ENCODE results near the gene DIO2. TPM values are rescaled to one million over a fixed set of nuclear protein-coding genes. Genes with fewer than 3 reads are reported as not detected.

DIO2 gene
- not detected in 2 replicates for total RNA-seq (2014; rRNA removed; shearing (Covaris generic))

DNA sequence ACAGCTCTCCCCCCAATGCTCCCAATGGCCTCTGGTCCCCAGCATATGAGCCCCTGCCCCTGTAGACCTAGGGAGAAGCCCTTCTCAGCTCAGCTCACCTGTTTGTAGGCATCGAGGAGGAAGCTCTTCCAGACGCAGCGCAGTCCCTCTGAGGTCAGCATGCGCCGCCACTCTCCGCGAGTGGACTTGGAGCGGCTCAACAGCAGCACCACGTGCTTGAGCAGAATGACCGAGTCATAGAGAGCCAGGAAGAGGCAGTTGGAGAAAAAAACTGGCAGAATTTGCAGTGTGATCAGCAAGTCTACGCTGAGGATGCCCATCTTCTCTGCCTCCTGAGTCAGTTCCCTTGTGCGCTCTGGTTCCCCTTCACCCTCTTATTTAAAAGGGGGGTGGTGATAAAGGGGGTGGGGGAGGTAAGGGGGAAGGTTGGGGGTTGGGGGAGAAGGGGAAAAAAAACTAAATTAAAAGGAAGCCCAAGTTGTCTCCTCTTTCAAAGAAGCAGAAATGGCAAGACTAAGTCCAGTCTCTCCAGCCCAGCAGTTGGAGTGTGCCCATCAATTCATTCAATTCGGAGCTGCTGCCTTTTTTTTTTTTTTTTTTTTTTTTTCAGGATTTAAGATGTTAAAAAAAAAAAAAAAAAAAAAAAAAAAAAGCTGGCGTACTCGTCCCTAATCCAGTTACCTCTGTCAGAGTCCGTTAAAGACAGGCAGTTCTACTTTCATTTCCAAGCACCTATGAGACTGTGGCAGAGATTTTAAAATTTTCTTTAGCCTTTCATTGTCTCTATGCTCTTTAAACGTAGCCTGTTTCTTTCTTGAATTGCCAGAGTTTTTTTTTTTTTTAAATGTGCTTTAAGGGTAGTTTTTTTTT, at the start of gene DIO2:
Gene DIO2 (minus strand): TSS at position 352 of the 870 bp plus-strand sequence. CDS start 32 bp downstream, at position 320.
- peak; percentile 18 for DNase-seq (ENCODE audit: low spot score)
- in situ Hi-C loops (cut with HindIII; ENCODE audit: low sequenced_read_pairs), result no loop called here

DNA sequence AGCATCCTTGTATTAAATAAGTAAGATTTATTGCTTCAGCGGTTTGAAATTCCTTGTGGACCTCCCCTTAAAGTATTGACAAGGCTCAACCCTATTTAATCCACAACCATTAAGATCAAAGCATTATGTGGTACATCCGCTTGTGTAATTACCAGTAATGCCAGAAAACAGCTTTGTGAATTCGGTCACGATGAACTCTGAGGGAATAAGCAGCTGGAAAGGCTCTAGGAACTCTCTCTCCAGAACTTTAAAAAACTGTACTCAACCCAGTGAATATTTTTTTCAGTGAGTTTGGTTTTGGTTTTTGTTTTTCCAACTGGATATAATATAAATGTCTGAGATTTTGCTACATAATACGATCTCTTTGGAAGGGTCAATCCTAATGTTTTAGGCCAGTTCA, 49.3 kb upstream of the DIO2 start:
- no peak for DNase-seq (ENCODE audit: low spot score)
- in situ Hi-C loops (cut with HindIII; ENCODE audit: low sequenced_read_pairs), result no loop called here

DNA sequence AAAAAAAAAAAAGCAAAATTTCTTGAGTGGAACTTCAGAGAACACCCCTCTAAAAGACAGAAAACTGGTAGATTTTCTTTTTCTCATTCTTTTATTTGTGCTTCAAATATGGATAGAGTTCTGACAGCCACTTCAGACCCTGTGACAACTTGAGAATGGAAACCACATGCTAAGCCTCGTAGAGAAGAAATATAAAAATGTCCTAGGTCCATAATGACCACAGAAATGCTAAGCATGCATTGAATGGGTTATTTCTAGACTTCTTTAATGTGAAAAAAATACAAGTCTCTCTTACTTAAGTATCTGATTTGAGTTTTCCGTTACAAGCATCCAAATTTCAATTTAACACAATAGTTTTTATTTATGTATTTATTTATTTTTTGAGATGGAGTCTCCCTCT, 28.3 kb upstream of the DIO2 start:
- in situ Hi-C loops (cut with HindIII; ENCODE audit: low sequenced_read_pairs), result no loop called here
- DNase-seq (ENCODE audit: low spot score), result no peak

GRCh38 chr14:80237143-80237542, 25.8 kb upstream of the DIO2 start:
- in situ Hi-C loops (cut with HindIII; ENCODE audit: low sequenced_read_pairs), result no loop called here
- no peak for DNase-seq (ENCODE audit: low spot score)

DNA sequence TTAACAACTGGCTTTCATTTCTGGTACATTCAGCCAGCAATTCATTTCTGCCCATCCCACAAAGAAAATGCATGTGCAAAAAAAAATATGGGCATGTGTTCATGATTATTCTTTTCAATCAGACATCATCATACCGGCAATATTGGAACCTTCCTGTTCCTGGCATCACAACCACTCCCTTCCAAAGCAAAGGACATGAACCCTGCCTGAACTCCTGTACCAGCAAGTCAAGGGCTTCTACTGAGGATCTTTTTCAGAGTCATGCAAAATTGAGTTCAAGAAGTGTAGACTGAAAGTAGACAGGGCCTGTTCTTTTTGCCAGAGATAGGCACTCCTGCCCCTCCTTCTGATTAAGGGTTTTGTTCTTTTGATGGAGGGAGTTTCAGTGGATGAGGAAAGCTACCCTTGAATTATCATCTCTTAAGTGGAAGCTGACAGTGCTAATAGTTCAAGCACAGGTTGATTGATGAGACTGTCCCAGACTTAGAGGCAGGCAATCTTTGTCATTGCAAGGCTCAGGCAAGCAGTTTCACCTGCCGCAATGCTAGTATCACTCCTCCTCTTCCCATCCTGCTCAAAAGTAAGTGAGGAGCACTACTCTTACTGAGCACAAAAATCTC, 22.3 kb upstream of the DIO2 start:
- in situ Hi-C loops (cut with HindIII; ENCODE audit: low sequenced_read_pairs), result no loop called here
- DNase-seq (ENCODE audit: low spot score), result no peak

DNA sequence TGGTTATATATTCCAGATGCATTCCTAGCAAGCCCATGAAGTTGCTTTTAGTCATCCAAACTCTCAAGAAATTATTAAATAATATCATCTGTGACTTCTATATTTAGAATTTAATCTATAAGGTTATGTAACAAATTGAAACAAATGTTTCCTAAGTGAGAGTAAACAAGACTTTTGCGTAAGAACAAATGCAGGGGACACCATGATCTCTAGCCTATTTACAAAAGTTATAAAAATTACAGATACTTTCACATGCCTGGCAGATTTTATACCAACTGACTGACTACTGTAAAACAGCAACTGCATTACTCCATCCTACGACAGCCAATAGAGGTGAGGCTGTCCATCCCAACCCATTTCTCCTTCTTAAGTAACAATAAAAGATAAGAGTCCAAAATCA, 20.4 kb upstream of the DIO2 start:
- DNase-seq (ENCODE audit: low spot score), result no peak
- in situ Hi-C loops (cut with HindIII; ENCODE audit: low sequenced_read_pairs), result no loop called here

DNA sequence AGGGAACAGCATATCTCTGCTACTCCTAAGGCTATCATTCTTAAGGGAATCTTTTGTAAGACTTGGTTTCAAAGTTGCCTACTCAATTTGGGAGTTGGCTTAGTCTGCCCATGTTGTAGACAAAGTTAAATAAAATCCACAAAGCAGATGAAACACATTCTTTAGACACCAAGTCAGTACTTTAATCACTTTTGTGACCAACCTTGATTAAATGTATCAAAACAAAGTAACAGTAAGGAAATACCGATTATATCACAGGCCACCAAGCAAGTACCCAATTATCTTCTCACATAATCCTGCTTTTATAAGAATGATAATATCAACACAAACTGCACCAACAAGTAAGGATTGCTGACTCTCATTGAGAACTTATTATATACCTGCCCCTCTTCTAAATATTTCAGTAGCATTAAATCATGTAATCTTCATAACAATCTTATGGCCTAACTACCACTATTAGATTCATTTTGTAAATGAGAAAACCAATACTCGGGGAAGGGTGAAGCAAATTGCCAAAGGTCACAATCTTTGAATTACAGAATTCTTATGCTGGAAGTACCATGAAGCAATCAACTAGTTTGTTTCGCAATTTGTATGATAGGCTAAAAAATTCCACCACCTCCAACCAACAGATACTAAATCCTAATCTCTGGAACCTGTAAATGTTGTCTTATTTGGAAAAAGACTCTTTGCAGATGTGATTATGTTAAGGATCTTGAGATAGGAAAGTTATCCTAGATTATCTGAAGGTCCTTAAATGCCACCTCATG, 12.6 kb upstream of the DIO2 start:
- DNase-seq (ENCODE audit: low spot score), result no peak
- in situ Hi-C loops (cut with HindIII; ENCODE audit: low sequenced_read_pairs), result no loop called here

DNA sequence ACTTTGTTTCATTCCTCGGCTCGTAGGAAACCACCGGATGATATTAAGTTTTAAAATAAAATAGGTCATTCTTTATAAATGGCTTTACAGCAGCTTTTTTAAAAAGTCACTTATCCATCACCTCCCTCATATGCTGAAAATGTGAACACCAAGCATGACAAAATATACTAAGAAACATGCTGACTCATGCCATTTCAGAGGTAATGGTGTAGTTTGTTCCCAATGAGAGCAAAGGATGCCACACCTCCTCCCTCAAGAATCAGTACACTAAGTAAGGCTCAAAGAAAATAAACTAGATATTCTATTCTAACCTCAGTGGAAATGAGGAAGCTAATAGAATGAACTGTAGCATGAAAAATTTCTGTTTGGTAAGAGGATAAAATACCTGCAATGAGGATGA, 5.5 kb upstream of the DIO2 start:
- in situ Hi-C loops (cut with HindIII; ENCODE audit: low sequenced_read_pairs), result no loop called here
- no peak for DNase-seq (ENCODE audit: low spot score)

DNA sequence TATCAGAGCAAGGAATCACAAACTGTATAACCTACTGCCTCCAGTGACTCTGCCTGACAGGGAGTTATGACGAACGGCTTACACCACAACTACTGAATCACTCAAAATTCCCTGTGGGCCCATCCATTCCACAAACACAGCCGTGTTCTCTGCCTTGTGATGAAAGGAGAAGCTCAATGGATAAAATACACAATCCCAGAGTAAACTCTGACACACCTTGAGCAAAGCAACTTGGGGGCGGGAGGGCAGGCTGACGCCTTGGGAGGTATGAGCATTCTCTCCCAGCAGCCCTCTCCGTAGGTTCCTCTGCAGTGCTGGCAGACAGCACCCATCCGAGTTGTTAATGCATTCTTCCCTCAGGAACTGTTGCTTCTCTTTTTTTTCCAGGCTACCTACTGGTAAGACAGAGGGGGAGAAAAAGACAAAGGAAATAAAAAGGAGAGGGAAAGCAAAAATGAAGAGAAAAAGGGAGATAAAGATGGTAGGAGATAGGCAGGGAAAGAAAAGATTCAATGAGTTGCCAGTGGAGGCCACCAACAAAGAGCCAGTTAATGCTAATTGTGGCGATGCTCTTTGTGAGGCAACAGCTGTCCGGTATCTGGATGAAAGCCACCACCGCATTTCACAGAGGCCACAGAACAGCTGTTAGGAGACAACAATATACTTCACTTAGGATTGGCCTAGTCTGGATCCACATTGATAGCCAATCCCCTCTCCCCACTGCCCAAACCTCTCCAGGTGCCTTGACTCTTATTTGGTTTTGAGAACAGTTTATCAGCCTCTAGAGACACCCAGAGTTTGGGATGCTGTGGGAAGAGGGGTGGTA, 4.7 kb upstream of the DIO2 start:
- in situ Hi-C loops (cut with HindIII; ENCODE audit: low sequenced_read_pairs), result no loop called here

DNA sequence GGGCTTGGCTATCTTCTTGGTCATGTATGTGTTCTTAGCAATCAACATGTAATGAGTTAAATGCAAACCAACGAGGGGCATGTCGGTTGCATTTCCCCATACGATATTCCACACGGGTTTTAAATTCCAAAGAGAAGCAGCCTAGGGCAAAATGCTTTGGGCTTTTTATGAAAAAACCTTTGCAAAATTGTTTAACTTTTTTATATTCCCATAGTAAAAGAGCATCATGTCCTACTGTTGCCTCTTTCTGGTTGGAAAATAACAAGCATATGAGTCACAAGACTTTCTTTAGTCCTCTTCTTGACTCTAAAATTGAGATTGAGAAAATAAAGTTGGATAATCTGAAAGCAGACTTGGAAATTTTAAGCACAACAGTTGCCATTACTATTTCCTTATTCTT, 3.8 kb upstream of the DIO2 start:
- DNase-seq (ENCODE audit: low spot score), result no peak
- in situ Hi-C loops (cut with HindIII; ENCODE audit: low sequenced_read_pairs), result no loop called here

More for the DNA sequence above, 4.7 kb upstream of the DIO2 start:
- no peak for DNase-seq (ENCODE audit: low spot score)

GRCh38 chr14:80213602-80214001, 2.3 kb upstream of the DIO2 start:
- in situ Hi-C loops (cut with HindIII; ENCODE audit: low sequenced_read_pairs), result no loop called here
- no peak for DNase-seq (ENCODE audit: low spot score)

DNA sequence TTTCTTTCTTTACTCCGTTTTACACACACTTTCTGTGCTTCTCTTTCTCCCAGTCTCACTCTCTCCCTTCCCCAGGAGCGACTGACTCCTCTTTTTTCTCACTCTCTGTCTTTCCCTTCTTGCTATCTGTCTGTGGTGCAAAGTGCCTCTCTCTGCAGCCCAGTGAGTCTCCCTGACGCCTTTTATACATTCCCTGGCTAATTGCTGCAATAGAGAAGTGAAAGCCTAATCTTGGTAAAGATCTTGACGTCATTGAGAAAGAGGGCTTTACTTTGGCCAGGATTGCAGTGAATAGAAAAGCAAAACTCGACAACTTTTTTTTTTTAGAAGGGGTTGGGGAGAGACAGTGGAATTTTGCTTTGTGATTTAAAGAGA, 706 bp upstream of the DIO2 start:
- DNase-seq (ENCODE audit: low spot score), result no peak
- in situ Hi-C loops (cut with HindIII; ENCODE audit: low sequenced_read_pairs), result no loop called here

DNA sequence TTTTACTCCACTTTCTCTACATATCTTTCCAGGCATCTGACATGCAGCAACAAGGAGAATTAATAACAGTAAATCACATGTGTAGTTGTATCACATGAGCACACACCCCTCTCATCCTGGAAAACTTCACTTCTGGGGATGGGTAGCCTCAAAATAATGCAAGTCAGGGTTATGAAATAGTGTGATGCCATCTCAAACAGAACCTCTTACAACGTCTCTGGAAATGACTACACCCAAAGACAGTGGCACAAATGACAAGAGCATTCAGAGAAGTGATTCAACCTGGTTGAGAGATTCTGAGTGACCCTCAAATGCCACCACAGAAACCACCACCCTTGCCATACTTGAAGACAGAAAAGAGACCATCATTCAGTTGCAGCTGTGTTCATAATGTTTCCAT, 2.8 kb downstream of the DIO2 start:
- in situ Hi-C loops (cut with HindIII; ENCODE audit: low sequenced_read_pairs), result no loop called here
- no peak for DNase-seq (ENCODE audit: low spot score)

GRCh38 chr14:80206351-80207080, 4.8 kb downstream of the DIO2 start:
- no peak for DNase-seq (ENCODE audit: low spot score)
- in situ Hi-C loops (cut with HindIII; ENCODE audit: low sequenced_read_pairs), result no loop called here

DNA sequence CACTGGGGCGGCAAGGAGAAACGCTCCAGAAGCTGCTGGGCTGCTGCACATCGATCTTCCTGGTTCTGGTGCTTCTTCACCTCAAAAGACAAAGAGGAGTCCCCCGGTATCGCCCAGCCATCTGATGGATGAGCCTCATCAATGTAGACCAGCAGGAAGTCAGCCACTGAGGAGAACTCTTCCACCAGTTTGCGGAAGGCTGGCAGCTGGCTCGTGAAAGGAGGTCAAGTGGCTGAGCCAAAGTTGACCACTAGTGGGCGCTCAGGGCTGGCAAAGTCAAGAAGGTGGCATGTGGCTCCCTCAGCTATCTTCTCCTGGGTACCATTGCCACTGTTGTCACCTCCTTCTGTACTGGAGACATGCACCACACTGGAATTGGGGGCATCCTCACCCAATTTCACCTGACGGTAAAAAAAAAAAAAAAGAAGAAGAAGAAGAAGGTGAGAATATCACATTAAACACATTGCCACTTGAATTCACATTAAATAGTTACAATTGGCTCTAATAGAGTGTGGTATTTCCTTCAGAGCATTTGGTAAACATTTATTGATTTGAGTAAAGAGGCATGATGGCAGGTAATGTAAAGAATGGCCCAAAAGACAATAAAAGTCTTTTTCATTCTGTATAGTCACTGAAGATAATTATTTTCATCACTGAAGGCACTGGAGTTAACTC, 8.3 kb downstream of the DIO2 start:
- DNase-seq (ENCODE audit: low spot score), result no peak
- in situ Hi-C loops (cut with HindIII; ENCODE audit: low sequenced_read_pairs), result no loop called here

- in situ Hi-C loops (cut with HindIII; ENCODE audit: low sequenced_read_pairs), result no loop called here
- DNase-seq (ENCODE audit: low spot score), result no peak
Observed at GRCh38 chr14:80200093-80200492, 11.2 kb downstream of the DIO2 start.

DNA sequence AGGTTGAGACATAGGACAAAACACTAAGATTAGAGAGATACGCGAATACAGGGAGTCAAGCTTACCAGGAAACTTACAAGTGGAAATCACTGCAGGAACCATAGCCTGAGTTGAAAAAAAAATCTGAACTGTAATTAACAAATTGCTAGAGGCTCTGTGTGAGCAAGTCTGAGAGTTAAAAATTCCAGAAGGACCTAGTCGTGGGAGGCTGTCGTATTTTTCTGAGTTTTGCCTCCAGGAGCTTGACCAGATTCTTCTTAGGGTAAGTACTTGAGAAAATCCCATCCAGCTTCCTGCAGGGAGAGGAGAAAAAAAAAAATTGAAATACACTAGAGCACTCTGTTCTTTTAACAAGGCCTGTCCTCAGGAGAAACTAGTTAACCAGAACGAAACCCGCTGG, 22.7 kb downstream of the DIO2 start:
- in situ Hi-C loops (cut with HindIII; ENCODE audit: low sequenced_read_pairs), result no loop called here
- no peak for DNase-seq (ENCODE audit: low spot score)

GRCh38 chr14:80186301-80186800, 25.0 kb downstream of the DIO2 start:
- in situ Hi-C loops (cut with HindIII; ENCODE audit: low sequenced_read_pairs), result no loop called here
- DNase-seq (ENCODE audit: low spot score), result no peak
